HEK293 (cell line): Measurements from ENCODE around the gene VGLL4.

Source experiments
- CTCF ChIA-PET: fragments of 350-600 bp; formaldehyde crosslinking; extraction: SDS; loops from one replicate; lab custom pipeline; 2021; ENCODE audit warnings: antibody characterized with exemption; lab: Yijun Ruan, JAX
- POLR2A ChIA-PET: fragments of 300-600 bp; formaldehyde crosslinking; extraction: SDS; loops from one replicate; lab custom pipeline; 2020; ENCODE audit warnings: antibody characterized with exemption, inconsistent platforms; lab: Yijun Ruan, JAX
- H3K27ac ChIP-seq: fragments of 200-500 bp; sonication (Bioruptor generic); 2 replicates; pipeline ENCODE4 v1.5.1; 2014; ENCODE audit warnings: low read depth, low read length, control low read depth, inconsistent platforms; ENCODE audit errors: extremely low read depth
- H3K36me3 ChIP-seq, 2 experiments: fragments of 200-500 bp in 1 of 2; sonication (Bioruptor generic) in 1 of 2; 1 replicate in 1 of 2; 2 replicates in 1 of 2; pipeline ENCODE4 v1.5.1; 2014 to 2017; ENCODE audit warnings: inconsistent platforms in 2 of 2, low read length in 2 of 2; ENCODE audit not compliant: control insufficient read depth in 2 of 2, insufficient read depth in 1 of 2
- H3K4me1 ChIP-seq: fragments of 200-500 bp; sonication (Bioruptor generic); 2 replicates; pipeline ENCODE4 v1.5.1; 2014; ENCODE audit warnings: mild to moderate bottlenecking, low read length, inconsistent platforms; ENCODE audit not compliant: control insufficient read depth, insufficient read depth
- H3K4me3 ChIP-seq: 2 replicates; pipeline ENCODE4 v1.5.1; 2011; ENCODE audit warnings: low read depth, mild to moderate bottlenecking, control low read depth, low read length, moderate library complexity
- H3K9me3 ChIP-seq: fragments of 200-500 bp; sonication (Bioruptor generic); 2 replicates; pipeline ENCODE4 v1.5.1; 2014; ENCODE audit warnings: low read depth, low read length, inconsistent platforms; ENCODE audit not compliant: control insufficient read depth, insufficient read depth
- CTCF ChIP-seq: fragments of 450-650 bp; formaldehyde crosslinking; IDR thresholded peaks from 2 replicates; pipeline ENCODE4 v1.5.1; 2016; ENCODE audit warnings: missing biosample characterization, missing genetic modification characterization
- GLI4 ChIP-seq: fragments of 450-650 bp; formaldehyde crosslinking; IDR thresholded peaks from 2 replicates; pipeline ENCODE4 v1.5.1; 2016; ENCODE audit warnings: missing biosample characterization, missing genetic modification characterization
- OSR2 ChIP-seq: fragments of 450-650 bp; formaldehyde crosslinking; IDR thresholded peaks from 2 replicates; pipeline ENCODE4 v1.5.1; 2016; ENCODE audit warnings: missing biosample characterization, missing genetic modification characterization
- OVOL3 ChIP-seq: fragments of 450-650 bp; formaldehyde crosslinking; IDR thresholded peaks from 2 replicates; pipeline ENCODE4 v1.5.1; 2016; ENCODE audit warnings: missing biosample characterization, missing genetic modification characterization
- PATZ1 ChIP-seq: fragments of 450-650 bp; formaldehyde crosslinking; IDR thresholded peaks from 2 replicates; pipeline ENCODE4 v1.5.1; 2016; ENCODE audit warnings: missing biosample characterization, missing genetic modification characterization
- PRDM1 ChIP-seq: fragments of 450-650 bp; formaldehyde crosslinking; IDR thresholded peaks from 2 replicates; pipeline ENCODE4; 2016; ENCODE audit warnings: missing biosample characterization, missing genetic modification characterization
- PRDM4 ChIP-seq: fragments of 450-650 bp; formaldehyde crosslinking; IDR thresholded peaks from 2 replicates; pipeline ENCODE4 v1.5.1; 2017; ENCODE audit warnings: missing biosample characterization, missing genetic modification characterization
- PRDM6 ChIP-seq: fragments of 450-650 bp; formaldehyde crosslinking; IDR thresholded peaks from 2 replicates; pipeline ENCODE4 v1.5.1; 2017; ENCODE audit warnings: missing biosample characterization, missing genetic modification characterization
- ZNF10 ChIP-seq: fragments of 450-650 bp; formaldehyde crosslinking; IDR thresholded peaks from 2 replicates; pipeline ENCODE4 v1.5.1; 2017; ENCODE audit warnings: missing biosample characterization, missing genetic modification characterization
- ZNF18 ChIP-seq: fragments of 450-650 bp; formaldehyde crosslinking; IDR thresholded peaks from 2 replicates; pipeline ENCODE4 v1.5.1; 2016; ENCODE audit warnings: missing biosample characterization, missing genetic modification characterization
- ZNF280C ChIP-seq: fragments of 450-650 bp; formaldehyde crosslinking; IDR thresholded peaks from 2 replicates; pipeline ENCODE4 v1.5.1; 2016; ENCODE audit warnings: missing biosample characterization, missing genetic modification characterization
- ZNF426 ChIP-seq: fragments of 450-650 bp; formaldehyde crosslinking; IDR thresholded peaks from 2 replicates; pipeline ENCODE4 v1.5.1; 2017; ENCODE audit warnings: missing biosample characterization, missing genetic modification characterization, mild to moderate bottlenecking, inconsistent platforms, moderate library complexity
- ZNF433 ChIP-seq: fragments of 450-650 bp; formaldehyde crosslinking; IDR thresholded peaks from 2 replicates; pipeline ENCODE4 v1.5.1; 2016; ENCODE audit warnings: missing biosample characterization, missing genetic modification characterization, low read depth
- ZNF48 ChIP-seq: fragments of 450-650 bp; formaldehyde crosslinking; IDR thresholded peaks from 2 replicates; pipeline ENCODE4 v1.5.1; 2016; ENCODE audit warnings: missing biosample characterization, missing genetic modification characterization
- ZNF513 ChIP-seq: fragments of 450-650 bp; IDR thresholded peaks from 2 replicates; pipeline ENCODE4 v1.5.1; 2018; ENCODE audit warnings: missing biosample characterization, missing genetic modification characterization
- ZNF521 ChIP-seq: fragments of 450-650 bp; formaldehyde crosslinking; IDR thresholded peaks from 2 replicates; pipeline ENCODE4 v1.5.1; 2017; ENCODE audit warnings: missing biosample characterization, mild to moderate bottlenecking, missing genetic modification characterization
- ZNF530 ChIP-seq: fragments of 450-650 bp; formaldehyde crosslinking; IDR thresholded peaks from 2 replicates; pipeline ENCODE4 v1.5.1; 2016; ENCODE audit warnings: low read depth, missing biosample characterization, missing genetic modification characterization
- ZNF626 ChIP-seq: fragments of 450-650 bp; sonication (Bioruptor Pico); formaldehyde crosslinking; IDR thresholded peaks from 2 replicates; pipeline ENCODE4 v1.5.1; 2018; ENCODE audit warnings: missing biosample characterization, missing genetic modification characterization, inconsistent platforms
- ZNF677 ChIP-seq: fragments of 450-650 bp; IDR thresholded peaks from 2 replicates; pipeline ENCODE4 v1.5.0; 2018; ENCODE audit warnings: missing biosample characterization, mild to moderate bottlenecking, missing genetic modification characterization, moderate library complexity
- ZNF692 ChIP-seq: fragments of 450-650 bp; formaldehyde crosslinking; IDR thresholded peaks from 2 replicates; pipeline ENCODE4 v1.5.1; 2016; ENCODE audit warnings: missing biosample characterization, missing genetic modification characterization
- ZNF747 ChIP-seq: fragments of 450-650 bp; formaldehyde crosslinking; IDR thresholded peaks from 2 replicates; pipeline ENCODE4 v1.5.1; 2016; ENCODE audit warnings: missing biosample characterization, missing genetic modification characterization
- ZSCAN16 ChIP-seq: fragments of 450-650 bp; formaldehyde crosslinking; IDR thresholded peaks from 2 replicates; pipeline ENCODE4 v1.5.1; 2016; ENCODE audit warnings: missing biosample characterization, missing genetic modification characterization

Gene VGLL4

GRCh38 chr3:11643605-11644087 lies at the start of gene VGLL4:
Gene VGLL4, minus strand, starts transcription at chr3:11643915. Its CDS starts 397 bp downstream, at chr3:11643518.
- Histone ChIP-seq H3K4me3 (peak within 1 kb of the TSS; percentile 86), H3K27ac (peak within 1 kb of the TSS; percentile 95), H3K36me3 (no peaks in the 10 kb centered on the region), H3K4me1 (peaks cover 12% of the 10 kb centered on the region), H3K9me3 (no peaks in the 10 kb centered on the region)
- ChIA-PET CTCF (interaction anchor here (0.6 kb wide), 2 partner anchors 111 to 1033 kb away, joined by 4 to 5 read pairs; no protein-coding TSS in a partner anchor), POLR2A (interaction anchor here (0.7 to 1.7 kb wide), 4 partner anchors 43 to 334 kb away, joined by 3 to 6 read pairs (median 3); no protein-coding TSS in a partner anchor)
- TF ChIP-seq ZNF280C = no peak
- no peak for TF ChIP-seq ZSCAN16
- TF ChIP-seq ZNF626 = no peak
- TF ChIP-seq ZNF426 (tag by site-specific recombination) = no peak
- TF ChIP-seq ZNF692 (tag by site-specific recombination) = no peak
- TF ChIP-seq ZNF10 (tag by site-specific recombination) = no peak
- TF ChIP-seq GLI4 (tag by site-specific recombination) = no peak
- peak; percentile 53 for TF ChIP-seq PRDM6 (tag by site-specific recombination)
- no peak for TF ChIP-seq OVOL3
- TF ChIP-seq CTCF (tag by site-specific recombination) = no peak
- peak; percentile 38; the same call in 1 of the 2 replicates for TF ChIP-seq PATZ1
- TF ChIP-seq OSR2 (tag by site-specific recombination) = peak; percentile 70
- TF ChIP-seq ZNF747 (tag by site-specific recombination) = no peak
- no peak for TF ChIP-seq ZNF530
- no peak for TF ChIP-seq ZNF677 (tag by site-specific recombination)
- peak; percentile 96 for TF ChIP-seq PRDM1
- no peak for TF ChIP-seq ZNF18
- TF ChIP-seq ZNF433 (tag by site-specific recombination) = no peak
- no peak for TF ChIP-seq ZNF513
- TF ChIP-seq ZNF521 (tag by site-specific recombination) = no peak
- TF ChIP-seq ZNF48 = no peak
- TF ChIP-seq PRDM4 (tag by site-specific recombination) = 0 out of 2 replicates have a peak, but pooled peaks have one; percentile 5
